GM21619 (cell line): ENCODE measurements around the gene TGM2.
"Not testable (repeated sequence)": the region's sequence is repeated elsewhere in the genome, so short reads cannot be mapped to it uniquely, and the experiment has no call there.

Experiments
- ATAC-seq: cut with Tn5 transposase; IDR thresholded peaks from one replicate; pipeline ENCODE4 v1.9.1; 2021; ENCODE audit not compliant: unreplicated experiment

TGM2 gene

GRCh38 chr20:38104285-38104684, 60.8 kb downstream of the TGM2 start:
- ATAC-seq: no peak

GRCh38 chr20:38102206-38102605, 62.9 kb downstream of the TGM2 start:
- not testable (repeated sequence) for ATAC-seq

GRCh38 chr20:38098952-38099351, 66.1 kb downstream of the TGM2 start:
- ATAC-seq: no peak

- no peak for ATAC-seq
Observed at GRCh38 chr20:38095017-38095686, 69.9 kb downstream of the TGM2 start.

GRCh38 chr20:38094373-38094891, 70.6 kb downstream of the TGM2 start:
- peak; percentile 59 for ATAC-seq

GRCh38 chr20:38093641-38094077, 71.4 kb downstream of the TGM2 start:
- ATAC-seq: no peak

- ATAC-seq: no peak
Observed at GRCh38 chr20:38092915-38093314, 72.2 kb downstream of the TGM2 start.

GRCh38 chr20:38092260-38092857, 72.7 kb downstream of the TGM2 start:
- ATAC-seq: no peak

- ATAC-seq: peak; percentile 29
Observed at GRCh38 chr20:38091441-38092216, 73.4 kb downstream of the TGM2 start.

GRCh38 chr20:38090061-38090460, 75.0 kb downstream of the TGM2 start:
- ATAC-seq: no peak

- ATAC-seq: no peak
Observed at GRCh38 chr20:38089500-38089899, 75.6 kb downstream of the TGM2 start.

- ATAC-seq: no peak
Observed at GRCh38 chr20:38085026-38085425, 80.0 kb downstream of the TGM2 start.

GRCh38 chr20:38084425-38084951, 80.6 kb downstream of the TGM2 start:
- ATAC-seq: no peak

GRCh38 chr20:38083338-38084048, 81.6 kb downstream of the TGM2 start:
- ATAC-seq: no peak

GRCh38 chr20:38082894-38083293, 82.2 kb downstream of the TGM2 start:
- ATAC-seq: no peak

GRCh38 chr20:38081575-38081974, 83.5 kb downstream of the TGM2 start:
- no peak for ATAC-seq

- no peak for ATAC-seq
Observed at GRCh38 chr20:38079353-38079752, 85.7 kb downstream of the TGM2 start.

GRCh38 chr20:38078084-38078483, 87.0 kb downstream of the TGM2 start:
- no peak for ATAC-seq
